NCI-H1105 (cell line): ENCODE results near the gene THBS4.
A peak's percentile ranks its signal among the peaks of the same experiment; 100 is the strongest.

Source experiments
- DNase-seq: peaks from one replicate; lab custom pipeline; 2025; lab: John Stamatoyannopoulos, UW

The THBS4 gene

GRCh38 chr5:80034962-80035821, at the start of gene THBS4:
TSS of gene THBS4 (plus strand) at chr5:80035348. CDS start at chr5:80035538, 190 bp downstream.
- no peak for DNase-seq

DNA sequence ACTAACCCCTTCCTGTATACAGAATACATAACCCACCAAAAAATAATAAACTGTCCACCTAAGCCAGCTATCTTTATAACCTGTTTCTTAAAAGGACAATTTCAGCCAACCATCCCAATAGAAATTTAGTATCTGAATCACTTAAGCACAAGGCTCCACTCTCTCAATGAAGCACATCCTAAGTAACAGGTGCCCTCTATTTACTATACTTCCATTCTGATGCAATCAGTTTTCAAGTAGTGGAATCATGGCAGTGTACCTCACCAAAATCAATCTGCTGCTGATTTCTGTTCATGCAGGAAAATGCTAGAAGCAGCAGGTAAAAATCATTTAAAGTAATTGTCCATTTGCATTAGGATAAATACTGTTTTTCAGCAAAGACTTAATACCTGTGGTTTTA, 48.9 kb upstream of the THBS4 start:
- DNase-seq = no peak

DNA sequence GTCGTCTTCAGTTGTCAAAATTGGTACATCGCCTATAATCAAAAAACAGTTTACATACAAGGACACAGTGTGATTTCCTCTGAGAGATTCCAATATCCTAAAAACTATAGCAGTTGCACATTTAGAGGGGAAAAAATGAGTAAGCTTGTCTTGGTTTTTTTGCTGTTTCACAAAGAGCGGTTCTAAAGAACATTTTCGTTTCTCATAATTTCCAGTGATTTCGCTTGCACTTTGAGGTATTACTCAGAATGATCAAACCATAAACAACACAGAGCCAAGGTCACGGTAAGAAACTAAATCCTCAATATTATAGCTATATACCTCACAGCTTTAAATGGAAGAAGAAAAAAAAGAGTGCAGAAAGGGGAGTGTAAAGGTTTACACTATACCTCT, 44.9 kb upstream of the THBS4 start:
- no peak for DNase-seq

DNA sequence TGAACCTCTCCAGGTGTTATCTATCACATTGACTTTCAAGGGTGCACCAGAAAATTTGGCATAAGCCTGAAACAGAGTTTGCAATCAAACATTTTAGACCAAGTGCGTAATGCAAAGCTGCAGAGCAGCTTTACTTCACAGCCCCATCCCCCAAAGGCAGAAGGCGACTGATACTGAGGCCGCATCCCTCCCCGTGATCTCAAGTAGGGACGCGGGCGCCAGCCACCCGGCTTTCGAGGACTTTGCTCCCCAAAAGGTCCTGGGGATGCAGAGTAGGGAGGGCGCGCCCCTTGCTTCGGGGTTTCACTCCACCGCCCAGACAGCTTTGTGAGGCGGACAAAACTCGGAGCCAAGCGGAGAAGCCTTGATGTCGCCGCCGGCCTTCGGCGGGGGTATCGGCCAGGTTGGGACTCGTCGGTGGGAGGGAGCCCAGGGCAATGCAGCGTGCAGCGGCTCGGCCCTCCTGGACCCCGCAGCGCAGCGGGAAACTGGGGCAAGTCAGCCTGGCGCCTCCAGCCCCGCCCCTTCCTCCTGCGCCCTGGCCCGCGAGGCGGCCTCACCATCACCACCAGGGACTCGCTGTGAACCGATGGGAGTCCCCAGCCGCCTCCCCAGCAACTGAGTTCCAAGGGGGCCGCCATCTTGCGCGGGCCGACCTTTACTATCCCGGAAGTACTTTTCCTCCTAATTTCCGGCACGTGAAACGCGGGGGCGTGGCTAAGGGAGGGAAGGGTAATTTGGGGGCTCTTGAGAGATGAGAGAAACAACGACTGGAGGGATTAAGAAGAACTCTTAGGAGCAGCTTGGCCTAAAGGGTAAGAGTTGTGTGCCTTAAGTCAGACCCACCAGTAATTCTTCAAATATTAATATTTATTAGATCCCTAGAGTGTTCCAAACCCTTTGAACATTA, 44.3 kb upstream of the THBS4 start, which contains the start of gene MTX3:
MTX3 (minus strand) TSS at position 665 of the 910 bp plus-strand sequence; CDS start at position 641, 24 bp downstream.
- peak; percentile 86 for DNase-seq

DNA sequence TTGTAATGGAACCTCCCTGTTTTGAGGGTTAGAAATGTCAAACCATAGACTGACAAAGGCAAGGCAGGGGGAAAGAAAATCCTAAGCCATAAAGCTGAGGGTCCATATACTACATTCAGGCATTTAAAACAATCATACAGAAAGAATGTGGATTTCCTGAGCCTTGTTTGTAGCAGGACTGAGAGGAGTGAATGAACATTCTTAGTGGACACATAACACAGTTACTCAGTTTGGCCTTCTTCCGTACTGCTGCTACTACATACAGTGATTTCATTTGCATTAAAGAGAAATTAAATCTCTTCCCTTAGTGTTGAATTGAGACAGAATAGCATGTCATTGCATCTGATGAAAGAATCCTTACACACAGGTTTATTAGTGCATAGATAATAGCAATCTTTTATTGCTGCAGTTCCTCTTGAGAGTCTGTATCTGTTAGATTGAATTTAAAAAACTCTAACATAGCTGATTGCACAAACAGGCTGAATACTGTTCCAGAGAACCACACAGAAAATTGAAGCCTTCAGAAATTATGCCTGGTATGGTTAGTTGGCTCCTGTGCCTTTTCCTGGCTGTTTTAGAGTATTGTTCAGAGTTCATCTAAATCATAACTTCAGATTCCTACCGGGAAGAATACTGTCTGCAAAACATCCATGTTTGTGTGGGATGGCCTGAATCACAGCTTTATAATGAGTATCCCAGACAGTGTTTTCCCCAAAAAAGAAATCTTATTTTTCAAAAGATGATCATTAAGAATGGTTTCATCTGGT, 42.1 kb upstream of the THBS4 start:
- DNase-seq = no peak

DNA sequence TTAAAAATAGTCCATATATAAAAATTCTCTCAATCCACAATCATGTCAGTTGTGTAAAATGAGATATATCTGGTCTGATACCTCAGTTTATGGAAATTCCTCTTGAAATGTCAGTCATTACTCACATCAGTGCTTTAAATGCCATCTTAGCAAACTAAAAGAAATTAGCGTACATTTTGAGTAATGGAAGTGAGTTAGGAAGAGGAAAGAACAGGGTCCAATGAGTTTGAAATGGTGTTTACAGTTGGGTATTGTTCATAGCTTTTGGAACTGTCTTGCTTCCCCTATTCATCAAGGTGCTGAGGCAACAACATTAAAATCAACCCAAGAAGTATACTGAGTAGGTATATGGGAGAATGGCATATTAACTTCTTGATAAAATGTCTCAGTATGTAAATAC, 35.4 kb upstream of the THBS4 start:
- no peak for DNase-seq

DNA sequence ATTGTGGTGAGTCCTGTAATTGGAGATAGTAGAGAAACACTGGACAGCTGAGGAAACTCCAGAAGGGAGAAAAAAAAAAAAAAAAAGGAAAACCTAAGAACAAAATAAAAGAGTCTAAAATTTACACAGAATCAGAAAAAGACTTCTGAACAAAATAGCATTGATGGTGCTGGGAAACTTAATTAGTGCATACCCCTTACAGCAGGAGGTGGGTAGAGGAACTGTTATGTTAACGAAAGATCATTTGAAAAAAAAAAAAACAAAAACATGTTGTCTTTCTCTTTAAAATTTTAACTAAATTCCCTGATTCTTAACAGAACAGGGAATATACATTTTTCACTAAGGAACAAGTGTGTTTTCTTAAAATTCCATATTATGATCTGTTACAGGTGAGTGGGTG, 32.5 kb upstream of the THBS4 start:
- DNase-seq = no peak

GRCh38 chr5:80008995-80009765, 26.0 kb upstream of the THBS4 start:
- no peak for DNase-seq

GRCh38 chr5:80010754-80011392, 24.3 kb upstream of the THBS4 start:
- DNase-seq = no peak

GRCh38 chr5:80025069-80025468, 10.1 kb upstream of the THBS4 start:
- no peak for DNase-seq

- DNase-seq = no peak
Measured at GRCh38 chr5:80026841-80027240, 8.3 kb upstream of the THBS4 start.

DNA sequence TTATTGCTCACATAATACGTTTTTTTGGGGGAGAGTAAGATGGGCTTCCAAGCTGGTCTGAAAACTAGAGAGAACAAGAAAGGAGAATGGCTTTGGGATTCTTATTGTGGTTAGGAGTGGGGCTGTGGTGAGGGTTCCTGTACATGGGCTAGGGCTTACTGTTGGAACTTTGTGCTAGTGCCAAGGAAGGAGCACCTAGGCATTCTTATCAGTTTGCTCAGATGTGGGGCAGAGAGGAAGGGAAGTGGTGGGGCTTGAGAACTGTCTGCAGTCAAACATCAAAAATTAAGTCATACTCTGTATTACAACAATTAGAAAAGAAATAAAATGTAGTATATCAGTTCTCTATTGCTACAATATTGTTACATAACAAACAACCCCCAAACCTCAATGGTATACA, 4.0 kb upstream of the THBS4 start:
- no peak for DNase-seq

DNA sequence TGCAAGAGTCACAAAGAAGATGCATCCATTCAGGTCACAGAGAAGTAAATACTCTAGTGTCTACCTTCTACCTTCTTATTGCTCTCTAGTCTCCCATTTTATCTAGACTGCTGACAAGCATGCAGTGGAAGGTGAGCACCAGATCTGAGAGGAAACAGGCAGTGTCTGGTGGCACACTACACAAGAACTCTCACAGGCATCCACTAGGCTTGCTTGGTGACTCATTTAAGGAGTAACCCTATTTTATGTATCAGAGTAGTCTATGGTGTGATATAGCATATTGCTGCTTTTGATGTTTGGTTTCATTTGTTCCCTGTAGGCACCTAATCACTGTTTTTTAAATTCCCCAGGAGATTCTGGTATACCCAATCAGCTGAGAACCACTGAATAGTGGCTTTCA, 1.6 kb upstream of the THBS4 start:
- DNase-seq = no peak

DNA sequence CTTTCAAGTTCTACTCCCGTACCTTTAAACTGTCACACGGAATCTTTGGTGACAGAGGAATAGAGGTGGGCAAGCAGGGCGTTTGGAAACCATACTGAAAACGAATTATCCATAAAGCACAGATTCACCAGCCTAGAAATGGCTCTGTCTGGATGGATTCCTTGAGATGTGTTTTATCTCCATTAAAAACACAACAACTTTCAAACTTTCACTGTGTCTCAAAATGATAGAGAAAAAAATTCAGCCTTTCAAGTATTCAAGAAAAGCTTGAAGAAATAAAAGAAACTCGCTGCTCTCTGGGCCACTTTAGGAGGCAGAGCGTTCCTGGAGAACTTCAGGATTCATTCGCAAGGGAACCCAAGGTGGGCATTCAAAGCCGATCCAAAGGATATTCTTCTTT, 589 bp upstream of the THBS4 start:
- DNase-seq = no peak

DNA sequence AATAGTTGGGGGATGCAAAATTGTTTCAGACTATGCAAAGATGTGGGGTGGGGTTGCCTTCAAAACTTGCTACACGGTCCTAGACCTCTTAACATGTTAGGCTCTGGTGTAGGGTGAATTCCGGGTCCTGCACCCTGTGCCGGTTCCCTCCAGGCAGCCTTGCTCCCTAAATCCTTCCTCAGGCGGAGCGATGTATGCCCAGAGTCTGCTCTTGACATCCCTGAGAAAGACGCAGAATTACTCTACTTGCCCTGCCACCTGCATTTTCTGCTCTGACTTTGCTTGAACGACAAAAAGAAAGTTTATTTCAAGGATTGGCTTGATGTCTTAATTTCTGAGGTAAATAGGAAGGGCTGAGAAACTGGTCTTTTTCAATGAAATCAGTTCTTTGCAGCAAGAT, 691 bp downstream of the THBS4 start:
- no peak for DNase-seq

DNA sequence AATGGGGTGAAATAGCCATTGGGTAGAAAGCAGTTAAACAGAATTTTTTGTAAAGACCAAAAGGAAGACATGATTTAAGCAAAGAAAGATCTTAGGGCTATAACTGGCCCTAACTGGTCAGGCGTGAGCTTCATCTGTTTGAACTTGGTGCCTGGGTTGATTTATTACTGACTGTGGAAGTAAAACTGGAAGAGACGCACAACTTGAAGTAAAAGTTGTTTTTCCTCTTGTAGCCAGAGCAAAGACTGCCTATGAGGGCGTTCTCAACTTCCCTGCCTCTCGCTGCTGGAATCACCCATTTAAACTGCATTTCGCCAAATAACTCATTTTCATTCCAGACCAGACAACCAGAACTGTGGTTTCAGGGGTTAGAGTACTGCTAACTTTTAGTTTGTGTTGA, 1.5 kb downstream of the THBS4 start:
- DNase-seq = no peak

GRCh38 chr5:80037366-80037765, 2.2 kb downstream of the THBS4 start:
- no peak for DNase-seq

DNA sequence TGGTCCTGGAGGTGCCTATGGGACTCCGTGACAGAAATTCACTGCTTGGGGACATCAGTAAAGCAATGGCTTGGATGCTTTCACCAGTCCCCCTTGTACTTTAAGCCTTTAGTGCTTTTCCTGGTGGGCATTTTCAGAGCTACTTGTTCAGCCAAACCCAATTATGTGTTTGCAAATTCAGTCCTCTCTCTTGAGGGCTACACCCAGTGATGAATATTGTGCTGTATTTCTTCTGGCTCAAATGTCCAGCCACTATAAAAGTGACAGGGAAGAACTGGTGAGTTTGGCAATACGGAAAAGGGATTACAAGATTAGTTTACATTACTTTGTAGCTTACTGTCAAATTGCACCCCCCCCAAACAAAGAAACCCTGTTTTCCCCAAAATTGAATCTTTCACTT, 4.5 kb downstream of the THBS4 start:
- no peak for DNase-seq

DNA sequence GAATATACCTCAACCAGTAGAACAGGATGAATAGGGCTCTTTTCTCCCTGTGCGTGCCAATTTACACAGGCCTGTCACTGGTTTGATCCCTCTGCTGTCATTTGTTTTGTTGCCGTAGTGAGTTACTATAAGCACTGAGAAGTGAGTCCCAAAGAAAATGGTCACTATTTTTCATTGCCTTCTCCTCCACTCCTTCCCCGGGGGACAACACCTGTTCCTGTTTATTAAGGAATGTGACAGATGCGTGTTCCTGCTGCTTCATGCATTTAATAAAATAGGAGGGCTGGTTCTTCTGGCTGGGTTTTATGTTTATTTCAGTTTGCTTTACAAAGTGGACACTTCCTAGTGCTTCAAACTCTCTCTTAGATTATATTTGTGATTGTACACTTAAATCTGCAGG, 6.4 kb downstream of the THBS4 start:
- no peak for DNase-seq

DNA sequence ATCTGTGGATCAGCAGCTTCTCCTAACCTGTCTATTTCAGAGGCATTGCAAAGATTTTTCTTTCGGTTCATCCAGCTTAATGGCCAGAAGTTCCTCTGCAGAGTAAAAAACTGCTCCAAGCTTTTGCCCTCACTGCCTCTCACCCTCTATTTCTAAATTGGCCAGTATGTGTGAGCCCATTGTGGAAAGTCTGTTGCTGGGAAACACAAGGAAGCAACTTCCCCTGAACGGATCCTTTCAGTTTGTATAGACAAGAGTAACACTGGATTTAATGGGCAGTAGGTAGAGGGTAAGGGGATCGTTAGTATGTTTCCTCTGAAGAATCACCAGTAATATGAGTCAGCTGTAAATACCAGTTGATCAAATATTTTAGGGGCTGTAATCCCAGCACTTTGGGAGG, 7.2 kb downstream of the THBS4 start:
- DNase-seq = no peak

DNA sequence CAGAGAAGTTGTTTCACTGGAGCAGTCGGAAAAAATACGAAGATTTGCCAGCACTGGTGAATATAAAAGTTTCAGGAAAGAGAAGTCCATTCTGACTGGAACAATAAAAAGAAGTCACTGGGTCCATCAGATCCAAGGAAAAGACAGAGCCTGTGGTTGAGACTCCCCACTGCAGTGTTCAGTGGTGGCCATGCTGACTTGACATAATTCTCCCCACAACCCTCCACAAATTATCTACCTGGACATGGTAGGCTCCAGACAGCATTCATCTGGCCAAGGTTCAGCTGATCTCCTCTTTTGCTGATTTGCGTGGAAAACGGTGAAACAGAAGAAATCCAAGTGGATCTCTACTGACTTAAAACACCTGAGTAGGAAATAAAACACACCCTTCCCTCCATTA, 8.0 kb downstream of the THBS4 start:
- no peak for DNase-seq
